Measurements from ENCODE around the gene SASH1. TPM values are rescaled to one million over a fixed set of nuclear protein-coding genes. Genes with fewer than 3 reads are reported as not detected.

The SASH1 gene
- total and polyA plus RNA-seq, 5 donors from 2014 or later: 0.06 TPM; not detected in 4

- no peaks in the 10 kb centered on the region for H3K4me1 Mint-ChIP-seq
- H3K27ac Mint-ChIP-seq: no peak overlapping the region
- no peak overlapping the region for H3K4me3 ChIP-seq (ENCODE audit: low read depth, low read length)
Measured at GRCh38 chr6:148431413-148431812, 88.8 kb downstream of the SASH1 start.

DNA sequence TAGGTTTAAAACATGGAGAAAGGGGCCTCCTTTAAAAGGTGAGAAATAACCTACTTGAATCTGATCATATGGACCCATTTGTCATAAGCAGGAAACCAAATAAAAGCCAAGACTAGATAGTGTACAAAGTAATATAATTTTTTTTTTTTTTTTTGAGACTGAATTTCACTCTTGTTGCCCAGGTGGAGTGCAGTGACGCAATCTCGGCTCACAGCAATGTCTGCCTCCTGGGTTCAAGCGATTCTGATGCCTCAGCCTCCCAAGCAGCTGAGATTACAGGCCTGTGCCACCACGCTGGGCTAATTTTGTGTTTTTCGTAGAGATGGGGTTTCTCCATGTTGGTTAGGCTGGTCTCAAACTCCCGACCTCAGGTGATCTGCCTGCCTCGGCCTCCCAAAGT is 89.2 kb downstream of the SASH1 start:
- no peaks in the 10 kb centered on the region for H3K4me1 ChIP-seq (ENCODE audit: control insufficient read depth, insufficient read depth, low read length, poor library complexity, severe bottlenecking)
- Mint-ChIP-seq H3K9me3 (peaks cover 0 to 3% (median 0%) of the 10 kb centered on the region in 7 donors), H3K27ac (no peak overlapping the region), H3K36me3 (no peaks in the 10 kb centered on the region), H3K4me3 (no peak overlapping the region), H3K4me1 (no peaks in the 10 kb centered on the region), H3K27me3 (no peaks in the 10 kb centered on the region)
- no peak overlapping the region for H3K4me3 ChIP-seq (ENCODE audit: low read depth, low read length)
- H3K27me3 ChIP-seq (ENCODE audit: control insufficient read depth, insufficient read depth, low read length): no peaks in the 10 kb centered on the region
- H3K36me3 ChIP-seq (ENCODE audit: control insufficient read depth, insufficient read depth, low read length): no peaks in the 10 kb centered on the region
- DNase-seq (no peak), ATAC-seq (ENCODE audit: low read depth in 2 of 2) (no peak)
- no peak overlapping the region for H3K27ac ChIP-seq (ENCODE audit: insufficient read depth, low read length, poor library complexity, severe bottlenecking)
- H3K9me3 ChIP-seq (ENCODE audit: control insufficient read depth in 2 of 2, low read length in 2 of 2): no peaks in the 10 kb centered on the region

More at GRCh38 chr6:148431413-148431812, 88.8 kb downstream of the SASH1 start:
- ATAC-seq (ENCODE audit: low read depth in 2 of 2) (no peak), DNase-seq (no peak)
- Mint-ChIP-seq H3K4me3 (no peak overlapping the region), H3K36me3 (no peaks in the 10 kb centered on the region), H3K27me3 (peaks cover 3% of the 10 kb centered on the region), H3K9me3 (peaks cover 0 to 3% (median 0%) of the 10 kb centered on the region in 7 donors)
- no peak overlapping the region for H3K27ac ChIP-seq (ENCODE audit: insufficient read depth, low read length, poor library complexity, severe bottlenecking)
- H3K4me1 ChIP-seq (ENCODE audit: control insufficient read depth, insufficient read depth, low read length, poor library complexity, severe bottlenecking): no peaks in the 10 kb centered on the region
- no peaks in the 10 kb centered on the region for H3K36me3 ChIP-seq (ENCODE audit: control insufficient read depth, insufficient read depth, low read length)
- H3K9me3 ChIP-seq (ENCODE audit: control insufficient read depth in 2 of 2, low read length in 2 of 2): no peaks in the 10 kb centered on the region
- H3K27me3 ChIP-seq (ENCODE audit: control insufficient read depth, insufficient read depth, low read length): no peaks in the 10 kb centered on the region

GRCh38 chr6:148432462-148433195 is 90.0 kb downstream of the SASH1 start:
- Histone ChIP-seq H3K9me3 (ENCODE audit: control insufficient read depth in 2 of 2, low read length in 2 of 2) (no peaks in the 10 kb centered on the region), H3K36me3 (ENCODE audit: control insufficient read depth, insufficient read depth, low read length) (no peaks in the 10 kb centered on the region), H3K27ac (ENCODE audit: insufficient read depth, low read length, poor library complexity, severe bottlenecking) (no peak overlapping the region), H3K27me3 (ENCODE audit: control insufficient read depth, insufficient read depth, low read length) (no peaks in the 10 kb centered on the region), H3K4me1 (ENCODE audit: control insufficient read depth, insufficient read depth, low read length, poor library complexity, severe bottlenecking) (no peaks in the 10 kb centered on the region), H3K4me3 (ENCODE audit: low read depth, low read length) (no peak overlapping the region)
- Mint-ChIP-seq H3K27me3 (no peaks in the 10 kb centered on the region), H3K4me3 (no peak overlapping the region), H3K36me3 (no peaks in the 10 kb centered on the region), H3K9me3 (peaks cover 0 to 3% (median 0%) of the 10 kb centered on the region in 7 donors), H3K27ac (no peak overlapping the region), H3K4me1 (no peaks in the 10 kb centered on the region)
- DNase-seq (no peak), ATAC-seq (ENCODE audit: low read depth in 2 of 2) (no peak)

DNA sequence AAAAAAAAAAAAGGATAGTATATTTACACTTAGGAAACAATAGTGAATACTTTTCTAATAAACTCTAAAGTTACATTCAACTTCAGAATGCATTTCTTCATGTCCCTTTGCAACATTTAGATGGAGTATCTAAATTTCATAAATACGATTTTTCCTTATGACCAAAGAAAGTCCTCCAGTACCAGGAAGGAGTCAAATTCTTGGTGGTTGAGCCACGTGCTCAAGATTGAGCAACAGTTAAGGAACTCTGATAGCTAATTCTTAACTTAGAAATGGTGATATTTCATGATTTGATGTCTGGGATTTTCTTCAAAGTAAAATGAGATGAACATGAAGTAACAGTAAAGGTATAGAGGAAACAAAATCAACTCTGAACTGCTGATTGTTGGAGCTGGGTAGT is 92.7 kb downstream of the SASH1 start:
- Mint-ChIP-seq H3K4me3 (no peak overlapping the region), H3K27ac (no peak overlapping the region), H3K4me1 (no peaks in the 10 kb centered on the region), H3K9me3 (peaks cover 0 to 3% (median 0%) of the 10 kb centered on the region in 7 donors), H3K27me3 (no peaks in the 10 kb centered on the region), H3K36me3 (no peaks in the 10 kb centered on the region)
- no peak for DNase-seq
- ATAC-seq (ENCODE audit: low read depth in 2 of 2): no peak
- Histone ChIP-seq H3K9me3 (ENCODE audit: control insufficient read depth in 2 of 2, low read length in 2 of 2) (no peaks in the 10 kb centered on the region), H3K27ac (ENCODE audit: insufficient read depth, low read length, poor library complexity, severe bottlenecking) (no peak overlapping the region), H3K36me3 (ENCODE audit: control insufficient read depth, insufficient read depth, low read length) (no peaks in the 10 kb centered on the region), H3K4me1 (ENCODE audit: control insufficient read depth, insufficient read depth, low read length, poor library complexity, severe bottlenecking) (no peaks in the 10 kb centered on the region), H3K27me3 (ENCODE audit: control insufficient read depth, insufficient read depth, low read length) (no peaks in the 10 kb centered on the region), H3K4me3 (ENCODE audit: low read depth, low read length) (no peak overlapping the region)

DNA sequence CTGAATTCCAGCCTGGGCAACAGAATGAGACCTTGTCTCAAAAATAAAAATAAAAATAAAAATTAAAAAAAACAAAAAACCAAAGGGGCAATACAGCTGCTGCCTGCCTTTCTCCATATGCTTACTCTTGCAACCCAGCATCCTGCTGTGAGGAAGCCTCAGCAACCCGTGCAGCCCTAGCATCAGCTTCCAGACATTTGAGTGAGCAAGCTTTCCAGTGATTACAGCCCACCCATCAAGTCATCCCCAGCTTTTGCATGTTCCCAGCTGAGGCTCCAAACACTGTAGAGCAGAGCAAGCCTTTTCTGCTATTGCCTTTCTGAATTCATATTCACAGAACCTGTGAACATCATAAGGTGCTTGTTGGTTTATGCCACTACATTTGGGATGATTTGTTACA is 93.8 kb downstream of the SASH1 start:
- no peaks in the 10 kb centered on the region for H3K36me3 Mint-ChIP-seq
- peaks cover 0 to 4% (median 0%) of the 10 kb centered on the region in 7 donors for H3K9me3 Mint-ChIP-seq
- H3K4me1 ChIP-seq (ENCODE audit: control insufficient read depth, insufficient read depth, low read length, poor library complexity, severe bottlenecking): no peaks in the 10 kb centered on the region

GRCh38 chr6:148438632-148439031 is 96.0 kb downstream of the SASH1 start:
- no peak for ATAC-seq (ENCODE audit: low read depth in 2 of 2)
- no peak for DNase-seq
- Histone ChIP-seq H3K4me1 (ENCODE audit: control insufficient read depth, insufficient read depth, low read length, poor library complexity, severe bottlenecking) (no peaks in the 10 kb centered on the region), H3K27ac (ENCODE audit: insufficient read depth, low read length, poor library complexity, severe bottlenecking) (no peak overlapping the region), H3K36me3 (ENCODE audit: control insufficient read depth, insufficient read depth, low read length) (no peaks in the 10 kb centered on the region), H3K27me3 (ENCODE audit: control insufficient read depth, insufficient read depth, low read length) (no peaks in the 10 kb centered on the region), H3K4me3 (ENCODE audit: low read depth, low read length) (no peak overlapping the region), H3K9me3 (ENCODE audit: control insufficient read depth in 2 of 2, low read length in 2 of 2) (no peaks in the 10 kb centered on the region)
- Mint-ChIP-seq H3K27ac (no peak overlapping the region), H3K27me3 (no peaks in the 10 kb centered on the region), H3K4me3 (no peak overlapping the region), H3K36me3 (no peaks in the 10 kb centered on the region), H3K9me3 (peaks cover 0 to 1% (median 0%) of the 10 kb centered on the region in 7 donors), H3K4me1 (no peaks in the 10 kb centered on the region)

More for the DNA sequence above, 93.8 kb downstream of the SASH1 start:
- H3K27me3 ChIP-seq (ENCODE audit: control insufficient read depth, insufficient read depth, low read length): no peaks in the 10 kb centered on the region
- Mint-ChIP-seq H3K27ac (no peak overlapping the region), H3K27me3 (no peaks in the 10 kb centered on the region), H3K4me1 (no peaks in the 10 kb centered on the region), H3K4me3 (no peak overlapping the region)
- no peak overlapping the region for H3K4me3 ChIP-seq (ENCODE audit: low read depth, low read length)
- H3K27ac ChIP-seq (ENCODE audit: insufficient read depth, low read length, poor library complexity, severe bottlenecking): no peak overlapping the region
- no peaks in the 10 kb centered on the region for H3K36me3 ChIP-seq (ENCODE audit: control insufficient read depth, insufficient read depth, low read length)
- no peaks in the 10 kb centered on the region for H3K9me3 ChIP-seq (ENCODE audit: control insufficient read depth in 2 of 2, low read length in 2 of 2)
- DNase-seq (no peak), ATAC-seq (ENCODE audit: low read depth in 2 of 2) (no peak)

- Mint-ChIP-seq H3K36me3 (no peaks in the 10 kb centered on the region), H3K4me1 (no peaks in the 10 kb centered on the region), H3K4me3 (no peak overlapping the region), H3K27me3 (no peaks in the 10 kb centered on the region), H3K27ac (no peak overlapping the region), H3K9me3 (peaks cover 0 to 1% (median 0%) of the 10 kb centered on the region in 7 donors)
- no peak for DNase-seq
- Histone ChIP-seq H3K9me3 (ENCODE audit: control insufficient read depth in 2 of 2, low read length in 2 of 2) (no peaks in the 10 kb centered on the region), H3K27me3 (ENCODE audit: control insufficient read depth, insufficient read depth, low read length) (no peaks in the 10 kb centered on the region), H3K4me1 (ENCODE audit: control insufficient read depth, insufficient read depth, low read length, poor library complexity, severe bottlenecking) (no peaks in the 10 kb centered on the region), H3K36me3 (ENCODE audit: control insufficient read depth, insufficient read depth, low read length) (no peaks in the 10 kb centered on the region), H3K4me3 (ENCODE audit: low read depth, low read length) (no peak overlapping the region), H3K27ac (ENCODE audit: insufficient read depth, low read length, poor library complexity, severe bottlenecking) (no peak overlapping the region)
- ATAC-seq (ENCODE audit: low read depth in 2 of 2): no peak
Measured at GRCh38 chr6:148440016-148440415, 97.4 kb downstream of the SASH1 start.

GRCh38 chr6:148440877-148441453 is 98.3 kb downstream of the SASH1 start:
- no peak for DNase-seq

More at GRCh38 chr6:148440877-148441453, 98.3 kb downstream of the SASH1 start:
- H3K4me1 Mint-ChIP-seq: no peaks in the 10 kb centered on the region
- Histone ChIP-seq H3K27ac (ENCODE audit: insufficient read depth, low read length, poor library complexity, severe bottlenecking) (no peak overlapping the region), H3K4me3 (ENCODE audit: low read depth, low read length) (no peak overlapping the region), H3K27me3 (ENCODE audit: control insufficient read depth, insufficient read depth, low read length) (no peaks in the 10 kb centered on the region), H3K9me3 (ENCODE audit: control insufficient read depth in 2 of 2, low read length in 2 of 2) (no peaks in the 10 kb centered on the region), H3K36me3 (ENCODE audit: control insufficient read depth, insufficient read depth, low read length) (no peaks in the 10 kb centered on the region), H3K4me1 (ENCODE audit: control insufficient read depth, insufficient read depth, low read length, poor library complexity, severe bottlenecking) (no peaks in the 10 kb centered on the region)
- peak overlapping the region in 1 of 3 donors; percentile 9 for H3K27ac Mint-ChIP-seq
- no peaks in the 10 kb centered on the region for H3K27me3 Mint-ChIP-seq
- H3K36me3 Mint-ChIP-seq: no peaks in the 10 kb centered on the region
- no peak overlapping the region for H3K4me3 Mint-ChIP-seq
- H3K9me3 Mint-ChIP-seq: peaks cover 0 to 1% (median 0%) of the 10 kb centered on the region in 7 donors
- no peak for ATAC-seq (ENCODE audit: low read depth in 2 of 2)
